GM15510 (cell line): Measurements from ENCODE around the gene NUDT2.

Experiments used
- POLR2A ChIP-seq: IDR thresholded peaks from 3 replicates; pipeline ENCODE4 v1.6.1; 2011; ENCODE audit warnings: borderline replicate concordance; ENCODE audit not compliant: insufficient read length; ENCODE audit errors: extremely low read depth

The NUDT2 gene

DNA sequence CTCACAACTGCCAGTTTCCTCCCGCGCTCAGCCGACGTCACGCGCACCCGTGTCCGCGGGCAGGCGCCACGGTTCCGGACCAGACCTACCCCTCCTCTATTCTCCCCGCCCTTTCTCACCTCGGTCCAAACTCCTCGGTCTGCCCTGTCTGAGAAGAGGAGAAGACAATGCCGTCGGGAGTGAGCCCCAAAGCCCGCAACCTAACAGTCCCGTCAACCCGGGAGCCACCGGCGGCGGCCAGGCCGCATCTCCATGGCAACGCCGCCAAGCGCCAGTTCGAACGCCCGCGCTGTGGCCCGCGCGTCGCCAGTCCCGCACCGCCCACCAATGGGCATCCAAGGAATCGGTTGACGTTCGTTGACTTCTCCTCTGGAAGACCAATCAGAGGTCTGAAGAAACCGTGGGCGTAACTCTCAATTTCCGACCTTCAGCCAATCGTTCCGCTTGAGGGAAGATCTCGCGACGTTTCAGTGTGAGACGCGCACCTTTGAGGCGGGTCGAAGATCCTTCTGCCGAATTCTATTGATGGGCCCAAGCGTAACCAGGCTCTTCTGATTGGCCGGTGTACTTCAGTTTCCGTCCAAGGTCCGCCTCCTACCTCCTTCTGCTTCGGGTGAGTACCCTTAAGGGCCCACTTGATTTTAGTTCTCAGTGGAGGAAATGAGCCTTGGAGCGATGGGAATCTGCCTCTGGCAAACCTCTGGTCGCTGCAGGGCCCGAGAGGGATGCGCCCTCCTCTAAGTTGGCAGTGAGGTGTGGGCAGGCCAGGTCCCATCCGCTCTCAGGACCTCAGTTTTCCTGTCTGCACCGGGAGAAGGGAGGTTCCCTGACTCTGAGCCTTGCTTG lies at the start of gene NUDT2, which contains the start of gene KIF24:
Gene NUDT2 (plus strand): TSS at position 583 of the 846 bp plus-strand sequence. CDS start 9,471 bp downstream, outside the sequence.
Gene KIF24 (minus strand): TSS at position 282 of the 846 bp plus-strand sequence. CDS start 17,922 bp downstream, outside the sequence.
- TF ChIP-seq POLR2A: peak; percentile 69

DNA sequence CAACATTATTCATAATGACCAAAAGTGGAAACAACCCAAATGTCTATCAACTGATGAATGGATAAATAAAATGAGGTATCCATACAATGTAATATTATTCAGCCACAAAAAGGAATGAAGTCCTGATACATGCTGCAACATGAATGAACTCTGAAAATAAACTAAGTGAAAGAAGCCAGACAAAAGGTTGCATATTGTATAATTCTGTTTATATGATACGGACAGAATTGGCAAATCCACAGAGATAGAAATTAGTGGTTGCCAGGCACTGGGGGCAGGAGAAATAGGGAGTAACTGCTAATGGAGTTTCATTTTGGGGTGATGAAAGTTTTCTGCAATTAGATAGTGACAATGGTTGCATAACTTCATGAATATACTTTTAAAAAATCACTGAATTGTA lies 47.3 kb upstream of the NUDT2 start:
- no peak for TF ChIP-seq POLR2A

GRCh38 chr9:34289159-34289558 lies 40.2 kb upstream of the NUDT2 start:
- no peak for TF ChIP-seq POLR2A

GRCh38 chr9:34291023-34291422 lies 38.3 kb upstream of the NUDT2 start:
- no peak for TF ChIP-seq POLR2A

DNA sequence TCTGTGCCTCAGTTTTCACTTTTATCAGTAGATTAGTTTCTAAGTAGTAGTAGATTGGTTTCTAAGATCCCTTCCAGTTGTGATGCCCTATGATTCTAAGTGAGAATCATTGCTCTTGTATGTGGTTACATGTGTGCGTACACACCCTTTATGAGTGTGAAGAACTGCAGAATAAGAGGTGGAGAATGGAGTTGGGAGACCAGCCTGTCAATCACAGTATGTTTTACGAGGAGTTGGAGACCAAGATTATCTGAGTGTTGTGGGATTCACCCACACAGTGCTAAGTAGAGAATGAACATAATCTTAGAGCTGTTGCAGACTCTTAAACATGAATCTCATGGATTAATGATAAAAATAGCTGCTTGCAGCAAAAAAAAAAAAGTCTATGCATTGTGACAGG lies 37.9 kb upstream of the NUDT2 start:
- TF ChIP-seq POLR2A: no peak

- TF ChIP-seq POLR2A: no peak
These were observed 36.8 kb upstream of the NUDT2 start for GRCh38 chr9:34292552-34292951.

DNA sequence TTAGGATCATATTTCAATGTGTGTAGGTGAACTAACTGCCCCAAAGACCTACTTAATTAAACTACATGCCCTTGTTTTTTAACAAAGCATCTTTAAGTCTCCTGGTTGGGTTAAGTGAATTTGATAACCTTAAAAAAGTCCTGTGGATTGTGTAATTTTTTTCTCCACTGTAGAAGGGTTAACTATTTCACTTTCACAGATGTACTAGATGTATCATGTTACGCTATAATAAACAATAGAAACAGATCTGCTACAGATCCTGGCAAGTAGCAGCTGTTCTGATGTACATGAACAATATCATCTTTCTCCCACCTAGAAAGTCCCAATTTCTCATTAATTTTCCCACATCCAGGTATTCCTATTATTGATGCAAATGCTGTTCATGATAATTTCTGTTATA lies 19.2 kb upstream of the NUDT2 start:
- no peak for TF ChIP-seq POLR2A

GRCh38 chr9:34311499-34312185 lies 17.7 kb upstream of the NUDT2 start:
- no peak for TF ChIP-seq POLR2A

- no peak for TF ChIP-seq POLR2A
These were observed 11.9 kb upstream of the NUDT2 start for GRCh38 chr9:34317436-34317835.

GRCh38 chr9:34318163-34318790 lies 11.1 kb upstream of the NUDT2 start:
- TF ChIP-seq POLR2A: no peak

GRCh38 chr9:34321451-34321850 lies 7.9 kb upstream of the NUDT2 start:
- no peak for TF ChIP-seq POLR2A

- no peak for TF ChIP-seq POLR2A
These were observed 6.3 kb upstream of the NUDT2 start for GRCh38 chr9:34322899-34323591.

DNA sequence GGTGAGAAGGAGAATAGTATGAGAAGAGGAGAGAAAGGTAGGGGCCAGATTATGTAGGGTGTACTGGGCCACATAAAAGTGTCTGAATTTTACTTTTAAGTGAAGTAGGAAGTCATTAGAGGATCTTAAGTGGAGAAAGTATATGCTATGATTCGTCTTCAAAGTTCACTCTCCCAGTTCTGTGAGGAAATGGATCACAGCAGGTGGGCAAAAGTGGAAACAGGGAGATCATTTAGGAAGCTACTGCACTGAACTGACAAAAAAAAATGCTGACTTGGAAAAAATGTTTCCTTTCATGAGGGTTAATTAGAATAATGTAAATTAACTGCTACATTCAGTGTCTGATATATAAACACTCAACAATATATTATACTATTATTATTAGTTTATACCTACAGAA lies 2.7 kb upstream of the NUDT2 start:
- TF ChIP-seq POLR2A: no peak

DNA sequence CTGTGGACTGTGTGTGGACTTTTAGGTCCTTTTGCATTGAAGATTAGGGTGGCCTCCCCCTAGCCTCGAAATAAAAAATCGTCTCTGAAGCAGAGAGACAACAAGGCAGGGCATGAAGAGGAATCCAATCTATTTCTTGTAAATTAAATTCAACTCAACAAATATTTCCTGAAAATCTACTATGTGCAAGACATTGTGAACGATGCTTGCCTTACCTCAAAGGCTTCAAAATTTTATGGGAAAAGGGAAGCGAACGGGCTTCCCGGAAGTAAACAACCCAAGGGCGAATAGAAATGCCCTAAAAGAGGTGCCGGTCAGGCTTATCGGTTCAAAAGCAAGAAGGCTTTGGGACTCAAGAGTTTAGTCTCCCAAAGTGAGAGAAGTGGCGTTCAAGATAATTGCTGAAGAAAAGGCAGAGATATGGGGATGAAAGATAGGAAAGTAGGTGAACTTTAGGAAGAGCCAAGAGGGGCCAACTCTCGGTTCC lies 826 bp upstream of the NUDT2 start:
- no peak for TF ChIP-seq POLR2A
